HG03439 (cell line): ENCODE measurements around the gene DAD1.
A peak's percentile ranks its signal among the peaks of the same experiment; 100 is the strongest.

Experiments
- ATAC-seq: cut with Tn5 transposase; IDR thresholded peaks from one replicate; pipeline ENCODE4 v1.9.1; 2021; ENCODE audit warnings: mild to moderate bottlenecking, moderate library complexity; ENCODE audit not compliant: unreplicated experiment

Gene DAD1

GRCh38 chr14:22539831-22540230 is 49.2 kb downstream of the DAD1 start:
- no peak for ATAC-seq

- ATAC-seq, result no peak
Observed at GRCh38 chr14:22538671-22539228, 50.3 kb downstream of the DAD1 start.

- ATAC-seq, result no peak
Observed at GRCh38 chr14:22537436-22538310, 51.4 kb downstream of the DAD1 start.

GRCh38 chr14:22536853-22537338 is 52.1 kb downstream of the DAD1 start:
- ATAC-seq, result peak; percentile 78

GRCh38 chr14:22535916-22536315 is 53.1 kb downstream of the DAD1 start:
- ATAC-seq, result no peak

GRCh38 chr14:22535126-22535525 is 53.9 kb downstream of the DAD1 start:
- ATAC-seq, result no peak

- no peak for ATAC-seq
Observed at GRCh38 chr14:22534547-22534946, 54.5 kb downstream of the DAD1 start.

GRCh38 chr14:22533739-22534359 is 55.2 kb downstream of the DAD1 start:
- ATAC-seq, result no peak

- ATAC-seq, result no peak
Observed at GRCh38 chr14:22533057-22533704, 55.8 kb downstream of the DAD1 start.

GRCh38 chr14:22532345-22533056 is 56.5 kb downstream of the DAD1 start:
- no peak for ATAC-seq

GRCh38 chr14:22531451-22532344 is 57.3 kb downstream of the DAD1 start:
- peak; percentile 73 for ATAC-seq

GRCh38 chr14:22530127-22530526 is 58.9 kb downstream of the DAD1 start:
- no peak for ATAC-seq

- ATAC-seq, result no peak
Observed at GRCh38 chr14:22526744-22527143, 62.3 kb downstream of the DAD1 start.

- ATAC-seq, result no peak
Observed at GRCh38 chr14:22526218-22526617, 62.8 kb downstream of the DAD1 start.

- ATAC-seq, result no peak
Observed at GRCh38 chr14:22524784-22525161, 64.3 kb downstream of the DAD1 start.

GRCh38 chr14:22524115-22524783 is 64.8 kb downstream of the DAD1 start:
- ATAC-seq, result no peak

- ATAC-seq, result no peak
Observed at GRCh38 chr14:22523283-22523682, 65.7 kb downstream of the DAD1 start.

GRCh38 chr14:22522466-22522957 is 66.5 kb downstream of the DAD1 start:
- no peak for ATAC-seq
